Measurements from ENCODE around the gene AGO1.
"Not testable (repeated sequence)": the region's sequence is repeated elsewhere in the genome, so short reads cannot be mapped to it uniquely, and the experiment has no call there.

Gene AGO1

DNA sequence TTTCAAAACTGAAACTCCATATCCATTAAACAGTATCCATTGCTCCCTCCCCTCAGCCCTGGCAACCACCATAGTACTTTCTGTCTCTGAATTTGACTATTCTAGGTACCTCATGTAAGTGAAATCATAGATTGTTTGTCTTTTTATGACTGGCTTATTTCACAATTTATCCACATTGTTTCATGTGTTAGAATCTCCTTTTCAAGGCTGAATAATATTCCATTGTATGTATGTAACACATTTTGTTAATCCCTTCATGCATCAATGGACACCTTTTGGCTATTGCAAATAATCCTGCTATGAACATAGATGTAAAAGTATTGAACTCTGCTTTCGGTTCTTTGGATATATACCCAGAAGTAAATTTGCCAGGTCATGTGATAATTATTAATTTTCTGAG lies 85.4 kb downstream of the AGO1 start:
- Histone ChIP-seq H3K4me1 (ENCODE audit: low read length) (no peaks in the 10 kb centered on the region), H2AFZ (ENCODE audit: low read depth, low read length) (no peak overlapping the region), H3K9me3 (ENCODE audit: insufficient read depth, low read length) (no peaks in the 10 kb centered on the region), H3K79me2 (ENCODE audit: low read length) (no peaks in the 10 kb centered on the region), H4K20me1 (ENCODE audit: insufficient read depth, low read length) (no peaks in the 10 kb centered on the region), H3K27ac (ENCODE audit: low read length) (no peak overlapping the region), H3K4me2 (ENCODE audit: low read length) (no peak overlapping the region), H3K4me3 (ENCODE audit: low read length) (no peak overlapping the region), H3K36me3 (replicated peaks; ENCODE audit: low read depth, low read length) (peaks cover 14% of the 10 kb centered on the region), H3K27me3 (ENCODE audit: low read depth, low read length) (no peaks in the 10 kb centered on the region), H3K9ac (ENCODE audit: low read length) (no peak overlapping the region)
- TF ChIP-seq, protein P1, sequence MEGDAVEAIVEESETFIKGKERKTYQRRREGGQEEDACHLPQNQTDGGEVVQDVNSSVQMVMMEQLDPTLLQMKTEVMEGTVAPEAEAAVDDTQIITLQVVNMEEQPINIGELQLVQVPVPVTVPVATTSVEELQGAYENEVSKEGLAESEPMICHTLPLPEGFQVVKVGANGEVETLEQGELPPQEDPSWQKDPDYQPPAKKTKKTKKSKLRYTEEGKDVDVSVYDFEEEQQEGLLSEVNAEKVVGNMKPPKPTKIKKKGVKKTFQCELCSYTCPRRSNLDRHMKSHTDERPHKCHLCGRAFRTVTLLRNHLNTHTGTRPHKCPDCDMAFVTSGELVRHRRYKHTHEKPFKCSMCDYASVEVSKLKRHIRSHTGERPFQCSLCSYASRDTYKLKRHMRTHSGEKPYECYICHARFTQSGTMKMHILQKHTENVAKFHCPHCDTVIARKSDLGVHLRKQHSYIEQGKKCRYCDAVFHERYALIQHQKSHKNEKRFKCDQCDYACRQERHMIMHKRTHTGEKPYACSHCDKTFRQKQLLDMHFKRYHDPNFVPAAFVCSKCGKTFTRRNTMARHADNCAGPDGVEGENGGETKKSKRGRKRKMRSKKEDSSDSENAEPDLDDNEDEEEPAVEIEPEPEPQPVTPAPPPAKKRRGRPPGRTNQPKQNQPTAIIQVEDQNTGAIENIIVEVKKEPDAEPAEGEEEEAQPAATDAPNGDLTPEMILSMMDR (IDR thresholded peaks at IDR 0.05; ENCODE audit: low read depth, low read length): no peak
- TF ChIP-seq EZH2phosphoT487 (IDR thresholded peaks at IDR 0.05; ENCODE audit: low read depth): no peak

DNA sequence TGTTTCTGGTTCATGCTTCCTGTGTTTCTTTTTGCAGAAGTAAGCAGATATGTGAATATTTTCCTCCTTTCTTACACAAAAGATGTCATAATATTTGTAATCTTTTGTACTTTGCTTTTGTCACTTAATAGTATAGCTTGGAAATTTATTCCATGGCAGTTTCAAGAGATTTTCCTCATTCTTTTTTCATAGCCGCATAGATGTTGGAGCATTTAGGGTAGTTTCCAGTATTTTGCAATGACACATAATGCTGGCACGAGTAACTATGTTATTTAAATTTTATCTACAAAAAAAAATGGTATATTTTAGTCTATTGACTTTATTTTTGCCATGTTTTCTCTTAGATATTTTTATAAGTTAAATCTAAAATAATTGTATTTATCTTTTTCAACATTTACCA lies 88.6 kb downstream of the AGO1 start:
- TF ChIP-seq, protein P1 (IDR thresholded peaks at IDR 0.05; ENCODE audit: low read depth, low read length): no peak
- TF ChIP-seq EZH2phosphoT487 (IDR thresholded peaks at IDR 0.05; ENCODE audit: low read depth): no peak
- Histone ChIP-seq H4K20me1 (ENCODE audit: insufficient read depth, low read length) (no peaks in the 10 kb centered on the region), H3K79me2 (ENCODE audit: low read length) (no peaks in the 10 kb centered on the region), H3K4me1 (ENCODE audit: low read length) (peaks cover 7% of the 10 kb centered on the region), H3K4me3 (ENCODE audit: low read length) (no peak overlapping the region), H3K27me3 (ENCODE audit: low read depth, low read length) (no peaks in the 10 kb centered on the region), H2AFZ (ENCODE audit: low read depth, low read length) (no peak overlapping the region), H3K4me2 (ENCODE audit: low read length) (no peak overlapping the region), H3K27ac (ENCODE audit: low read length) (no peak overlapping the region), H3K9me3 (ENCODE audit: insufficient read depth, low read length) (no peaks in the 10 kb centered on the region), H3K36me3 (replicated peaks; ENCODE audit: low read depth, low read length) (peaks cover 23% of the 10 kb centered on the region), H3K9ac (ENCODE audit: low read length) (no peak overlapping the region)

DNA sequence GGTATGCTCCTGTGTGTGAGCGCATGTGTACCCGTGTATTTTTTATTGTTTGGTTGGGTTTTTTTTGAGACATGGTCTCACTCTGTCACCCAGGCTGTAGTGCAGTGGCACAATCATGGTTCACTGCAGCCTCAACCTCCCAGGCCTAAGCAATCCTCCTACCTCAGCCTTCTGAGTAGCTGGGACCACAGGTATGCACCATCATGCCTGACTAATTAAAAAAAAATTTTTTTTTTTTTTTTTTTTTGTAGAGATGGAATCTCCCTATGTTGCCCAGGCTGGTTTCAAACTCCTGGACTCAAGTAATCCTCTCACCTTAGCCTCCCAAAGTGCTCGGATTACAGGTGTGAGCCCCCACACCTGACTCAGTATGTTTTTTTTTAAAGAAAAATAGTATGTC lies 89.6 kb downstream of the AGO1 start:
- not testable (repeated sequence) for H3K27ac ChIP-seq (ENCODE audit: low read length); H2AFZ ChIP-seq (ENCODE audit: low read depth, low read length); H3K9me3 ChIP-seq (ENCODE audit: insufficient read depth, low read length); H3K4me2 ChIP-seq (ENCODE audit: low read length); H3K79me2 ChIP-seq (ENCODE audit: low read length); H3K9ac ChIP-seq (ENCODE audit: low read length); H3K27me3 ChIP-seq (ENCODE audit: low read depth, low read length); H3K4me1 ChIP-seq (ENCODE audit: low read length); H4K20me1 ChIP-seq (ENCODE audit: insufficient read depth, low read length); H3K4me3 ChIP-seq (ENCODE audit: low read length)
- H3K36me3 ChIP-seq (replicated peaks; ENCODE audit: low read depth, low read length): peaks cover 23% of the 10 kb centered on the region

DNA sequence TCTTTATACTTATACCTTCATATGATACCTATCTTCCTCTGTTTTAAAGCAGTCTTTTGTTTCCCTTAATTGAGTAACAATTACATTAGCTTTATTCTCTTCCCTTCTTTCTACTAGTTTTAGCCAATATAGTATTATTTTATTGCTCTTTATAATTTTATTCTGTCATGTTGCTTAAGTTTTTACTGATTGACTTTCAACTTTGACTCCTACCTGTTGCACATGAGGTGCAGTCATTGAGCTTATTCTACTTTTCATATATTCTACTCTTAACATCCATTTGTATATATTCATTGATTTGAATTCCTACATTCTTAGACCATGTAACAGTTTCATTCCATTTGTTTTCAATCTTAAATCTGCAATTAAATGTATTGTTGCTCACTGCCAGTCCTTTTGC lies 97.1 kb downstream of the AGO1 start:
- Histone ChIP-seq H3K27ac (ENCODE audit: low read length) (no peak overlapping the region), H3K27me3 (ENCODE audit: low read depth, low read length) (no peaks in the 10 kb centered on the region), H3K36me3 (replicated peaks; ENCODE audit: low read depth, low read length) (no peaks in the 10 kb centered on the region), H3K4me1 (ENCODE audit: low read length) (no peaks in the 10 kb centered on the region), H3K4me2 (ENCODE audit: low read length) (no peak overlapping the region), H4K20me1 (ENCODE audit: insufficient read depth, low read length) (no peaks in the 10 kb centered on the region), H3K9me3 (ENCODE audit: insufficient read depth, low read length) (no peaks in the 10 kb centered on the region), H3K9ac (ENCODE audit: low read length) (no peak overlapping the region), H3K79me2 (ENCODE audit: low read length) (no peaks in the 10 kb centered on the region), H2AFZ (ENCODE audit: low read depth, low read length) (no peak overlapping the region), H3K4me3 (ENCODE audit: low read length) (no peak overlapping the region)
- TF ChIP-seq EZH2phosphoT487 (IDR thresholded peaks at IDR 0.05; ENCODE audit: low read depth): no peak
- TF ChIP-seq, protein P1 (IDR thresholded peaks at IDR 0.05; ENCODE audit: low read depth, low read length): no peak

Measured in OCI-LY3 (cell line).